Upper lobe of right lung (tissue), 1 donor: ENCODE data around the gene EHD3. TPM values are rescaled to one million over a fixed set of nuclear protein-coding genes. Genes with fewer than 3 reads are reported as not detected.

ENCODE experiments used
- ATAC-seq: fragments of 200-7000 bp; cut with Tn5 transposase; one replicate; pipeline ENCODE4 v1.9.1; 2020; ENCODE audit warnings: mild to moderate bottlenecking, moderate library complexity
- DNase-seq: peaks from one replicate; pipeline ENCODE4 v3.0.0-alpha.2; 2020
- H3K27ac ChIP-seq: fragments of 200-600 bp; one replicate; pipeline ENCODE4 v1.8.0; 2022
- H3K27me3 ChIP-seq: fragments of 200-600 bp; one replicate; pipeline ENCODE4 v1.8.0; 2022; ENCODE audit warnings: mild to moderate bottlenecking
- H3K36me3 ChIP-seq: fragments of 200-600 bp; one replicate; pipeline ENCODE4 v1.8.0; 2022
- H3K4me1 ChIP-seq: fragments of 200-600 bp; one replicate; pipeline ENCODE4 v1.8.0; 2022
- H3K4me3 ChIP-seq: fragments of 200-600 bp; one replicate; pipeline ENCODE4 v1.8.0; 2022; ENCODE audit warnings: mild to moderate bottlenecking
- H3K9me3 ChIP-seq: fragments of 200-600 bp; one replicate; pipeline ENCODE4 v1.8.0; 2022
- intact Hi-C: fragments of 100-400 bp; cut with DNase I; formaldehyde crosslinking; loops from one replicate; pipeline ENCODE4 v1.11.0; 2022
- total RNA-seq: library from RNA; stranded (reverse); fragmentation: NEBNext Ultra II Directional; extraction: Animal tissue kit (Norgen Biotek cat#: 25700); gene quantifications from one replicate; pipeline ENCODE4 v1.2.1, GENCODE V29; 2021
- TF ChIP-seq, protein P1 (sequence below): fragments of 200-600 bp; IDR thresholded peaks from one replicate; pipeline ENCODE4 v1.8.0; 2022; ENCODE audit warnings: antibody characterized with exemption
- donor health status: DM: no; HTN: yes; CAD: no; lungs with severe emphysema.

The EHD3 gene
- total RNA-seq, 1 donor from 2014 or later, result 13.0 TPM

- no peak for ATAC-seq
- DNase-seq, result no peak
- intact Hi-C loops, result no loop called here
These were observed 7.7 kb upstream of the EHD3 start for GRCh38 chr2:31226266-31226665.

GRCh38 chr2:31227110-31227509 lies 6.8 kb upstream of the EHD3 start:
- no peaks in the 10 kb centered on the region for H3K9me3 ChIP-seq
- H3K27ac ChIP-seq, result no peak overlapping the region
- TF ChIP-seq, protein P1, sequence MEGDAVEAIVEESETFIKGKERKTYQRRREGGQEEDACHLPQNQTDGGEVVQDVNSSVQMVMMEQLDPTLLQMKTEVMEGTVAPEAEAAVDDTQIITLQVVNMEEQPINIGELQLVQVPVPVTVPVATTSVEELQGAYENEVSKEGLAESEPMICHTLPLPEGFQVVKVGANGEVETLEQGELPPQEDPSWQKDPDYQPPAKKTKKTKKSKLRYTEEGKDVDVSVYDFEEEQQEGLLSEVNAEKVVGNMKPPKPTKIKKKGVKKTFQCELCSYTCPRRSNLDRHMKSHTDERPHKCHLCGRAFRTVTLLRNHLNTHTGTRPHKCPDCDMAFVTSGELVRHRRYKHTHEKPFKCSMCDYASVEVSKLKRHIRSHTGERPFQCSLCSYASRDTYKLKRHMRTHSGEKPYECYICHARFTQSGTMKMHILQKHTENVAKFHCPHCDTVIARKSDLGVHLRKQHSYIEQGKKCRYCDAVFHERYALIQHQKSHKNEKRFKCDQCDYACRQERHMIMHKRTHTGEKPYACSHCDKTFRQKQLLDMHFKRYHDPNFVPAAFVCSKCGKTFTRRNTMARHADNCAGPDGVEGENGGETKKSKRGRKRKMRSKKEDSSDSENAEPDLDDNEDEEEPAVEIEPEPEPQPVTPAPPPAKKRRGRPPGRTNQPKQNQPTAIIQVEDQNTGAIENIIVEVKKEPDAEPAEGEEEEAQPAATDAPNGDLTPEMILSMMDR, result no peak
- DNase-seq (no peak), ATAC-seq (no peak)
- no peak overlapping the region for H3K4me3 ChIP-seq
- H3K27me3 ChIP-seq, result no peaks in the 10 kb centered on the region
- H3K36me3 ChIP-seq, result no peaks in the 10 kb centered on the region
- no peaks in the 10 kb centered on the region for H3K4me1 ChIP-seq
- intact Hi-C loops, result no loop called here

More at GRCh38 chr2:31226266-31226665, 7.7 kb upstream of the EHD3 start:
- Histone ChIP-seq H3K36me3 (no peaks in the 10 kb centered on the region), H3K4me3 (no peak overlapping the region), H3K27me3 (no peaks in the 10 kb centered on the region), H3K9me3 (no peaks in the 10 kb centered on the region), H3K4me1 (no peaks in the 10 kb centered on the region), H3K27ac (no peak overlapping the region)
- TF ChIP-seq, protein P1, result no peak

DNA sequence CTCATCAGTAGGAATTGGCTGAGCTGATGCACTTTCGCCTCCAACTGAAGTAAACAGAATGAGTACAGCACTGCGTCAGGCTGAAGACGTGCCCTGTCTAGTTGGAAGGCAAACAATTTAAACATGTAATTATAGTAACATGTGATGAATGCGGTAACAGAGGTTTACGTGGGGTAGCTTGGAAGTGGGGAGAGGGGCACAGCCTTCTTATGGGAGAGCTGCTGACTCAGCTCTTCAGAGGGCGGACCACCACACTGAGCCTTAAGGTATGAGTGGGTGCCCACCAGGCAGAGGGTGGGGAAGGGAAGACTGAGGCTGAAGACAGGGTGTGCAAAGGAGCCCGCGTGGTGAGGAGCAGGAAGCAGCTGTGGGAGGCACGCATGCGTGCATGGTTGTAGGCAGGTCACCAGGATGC lies 6.2 kb upstream of the EHD3 start:
- no peaks in the 10 kb centered on the region for H3K4me1 ChIP-seq
- no peaks in the 10 kb centered on the region for H3K36me3 ChIP-seq
- ATAC-seq (peak; percentile 33), DNase-seq (no peak)
- no peak overlapping the region for H3K27ac ChIP-seq
- H3K27me3 ChIP-seq, result no peaks in the 10 kb centered on the region
- no peak overlapping the region for H3K4me3 ChIP-seq
- H3K9me3 ChIP-seq, result no peaks in the 10 kb centered on the region
- TF ChIP-seq, protein P1, result no peak
- intact Hi-C loops, result no loop called here

- Histone ChIP-seq H3K4me3 (no peak overlapping the region), H3K36me3 (no peaks in the 10 kb centered on the region), H3K27ac (no peak overlapping the region), H3K9me3 (no peaks in the 10 kb centered on the region), H3K4me1 (no peaks in the 10 kb centered on the region), H3K27me3 (no peaks in the 10 kb centered on the region)
- no peak for ATAC-seq
- intact Hi-C loops, result no loop called here
- TF ChIP-seq, protein P1, result no peak
- no peak for DNase-seq
These were observed 5.2 kb upstream of the EHD3 start for GRCh38 chr2:31228717-31229116.

GRCh38 chr2:31230751-31231150 lies 3.2 kb upstream of the EHD3 start:
- no peak for DNase-seq
- no peaks in the 10 kb centered on the region for H3K27me3 ChIP-seq
- intact Hi-C loops, result no loop called here
- H3K4me1 ChIP-seq, result peaks cover 6% of the 10 kb centered on the region
- H3K36me3 ChIP-seq, result no peaks in the 10 kb centered on the region
- H3K27ac ChIP-seq, result no peak overlapping the region
- no peak for ATAC-seq
- H3K9me3 ChIP-seq, result no peaks in the 10 kb centered on the region
- TF ChIP-seq, protein P1, result no peak
- H3K4me3 ChIP-seq, result no peak overlapping the region
